Skeletal muscle tissue (tissue), 4 donors: ENCODE data around the gene CEACAM16. TPM values are rescaled to one million over a fixed set of nuclear protein-coding genes. Genes with fewer than 3 reads are reported as not detected.

Experiments used
- H3K27ac ChIP-seq: one replicate; pipeline ENCODE4 v1.7.0; 2013; ENCODE audit warnings: mild to moderate bottlenecking, low read depth, low read length, inconsistent platforms
- H3K27me3 ChIP-seq, 3 donors: one replicate each; pipeline ENCODE4 v1.7.0; 2013; ENCODE audit warnings: low read length in 3 of 3; ENCODE audit not compliant: control insufficient read depth in 3 of 3, insufficient read depth in 3 of 3
- H3K36me3 ChIP-seq, 3 donors: one replicate each; pipeline ENCODE4 v1.7.0; 2013; ENCODE audit warnings: low read length in 3 of 3; ENCODE audit not compliant: control insufficient read depth in 3 of 3, insufficient read depth in 3 of 3
- H3K4me1 ChIP-seq, 3 donors: one replicate each; pipeline ENCODE4 v1.7.0; 2013; ENCODE audit warnings: low read length in 3 of 3, mild to moderate bottlenecking in 3 of 3; ENCODE audit not compliant: control insufficient read depth in 3 of 3, insufficient read depth in 3 of 3
- H3K4me3 ChIP-seq, 3 donors: one replicate each; pipeline ENCODE4 v1.7.0; 2013; ENCODE audit warnings: low read length in 3 of 3
- H3K9ac ChIP-seq, 3 donors: one replicate each; pipeline ENCODE4 v1.7.0; 2013; ENCODE audit warnings: low read length in 3 of 3, mild to moderate bottlenecking in 3 of 3, moderate library complexity in 2 of 3, low read depth in 1 of 3
- H3K9me3 ChIP-seq, 3 donors: one replicate each; pipeline ENCODE4 v1.7.0; 2013; ENCODE audit warnings: low read length in 3 of 3; ENCODE audit not compliant: control insufficient read depth in 3 of 3
- total RNA-seq: library from RNA; depleted of rRNA; stranded (reverse); fragments of >200 nt; gene quantifications from one replicate; pipeline ENCODE4 v1.2.3, GENCODE V29; 2014
- donor health status: Osteomylitis.

CEACAM16 gene
- total RNA-seq, 1 donor from 2014 or later: 1.0 TPM

DNA sequence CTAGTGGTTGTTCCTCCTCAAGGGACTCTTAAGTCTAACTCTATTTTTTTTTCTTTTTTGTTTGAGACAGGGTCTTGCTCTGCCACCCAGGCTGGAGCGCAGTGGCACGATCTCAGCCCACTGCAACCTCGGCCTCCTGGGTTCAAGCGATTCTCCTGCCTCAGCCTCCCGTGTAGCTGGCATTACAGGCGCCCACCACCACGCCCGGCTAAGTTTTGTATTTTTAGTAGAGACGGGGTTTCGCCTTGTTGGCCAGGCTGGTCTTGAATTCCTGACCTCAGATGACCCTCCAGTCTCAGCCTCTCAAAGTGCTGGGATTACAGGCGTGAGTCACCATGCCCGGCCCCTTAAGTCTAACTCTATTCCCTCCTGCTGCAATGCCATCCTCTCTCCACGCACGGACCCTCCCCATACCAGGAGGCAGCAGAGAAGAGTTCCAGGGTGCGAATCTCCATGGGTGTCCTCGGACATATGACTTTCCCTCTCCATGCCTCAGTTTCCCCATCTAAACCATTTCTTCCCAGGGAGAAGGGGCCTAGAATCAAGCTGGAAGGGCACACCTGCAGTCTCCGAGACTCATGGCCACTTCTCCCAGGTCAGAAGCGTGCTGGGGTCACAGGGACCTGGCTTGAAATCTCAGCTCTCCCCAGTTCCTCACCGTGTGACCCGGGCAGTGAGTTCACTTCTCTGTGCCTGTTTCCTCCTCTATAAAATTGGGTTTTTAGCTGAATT, 43.5 kb downstream of the CEACAM16 start:
- H3K27me3 ChIP-seq: no peaks in the 10 kb centered on the region
- H3K9ac ChIP-seq: peak overlapping the region; percentile 59 to 68 (median 60)
- H3K4me1 ChIP-seq: peaks cover 32 to 61% (median 44%) of the 10 kb centered on the region in 3 donors
- H3K4me3 ChIP-seq: peak overlapping the region in 1 of 3 donors; percentile 22
- H3K9me3 ChIP-seq: no peaks in the 10 kb centered on the region
- no peaks in the 10 kb centered on the region for H3K36me3 ChIP-seq
- H3K27ac ChIP-seq: peak overlapping the region; percentile 87

DNA sequence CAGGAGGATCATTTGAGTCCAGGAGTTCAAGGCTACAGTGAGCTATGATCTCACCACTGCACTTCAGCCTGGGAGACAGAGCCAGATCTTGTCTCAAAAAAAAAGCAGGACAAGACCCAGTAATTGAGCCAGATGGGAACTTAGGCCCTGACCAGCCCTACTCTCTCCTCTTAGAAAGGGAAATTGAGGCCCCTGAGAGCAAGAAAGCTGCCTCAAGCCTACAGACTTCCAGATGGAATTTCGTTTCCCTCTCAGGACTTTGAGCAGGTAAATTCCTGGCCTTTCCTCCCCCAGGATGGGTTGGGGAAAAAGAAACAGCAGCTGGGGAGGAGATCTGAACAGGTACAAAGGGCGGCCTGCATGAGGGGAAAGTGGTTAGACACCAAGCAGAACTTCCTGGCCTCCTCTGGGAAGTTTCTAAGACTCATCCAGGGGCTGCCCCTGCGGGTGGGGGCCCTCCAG, 46.0 kb downstream of the CEACAM16 start:
- H3K36me3 ChIP-seq: peaks cover 0 to 1% (median 0%) of the 10 kb centered on the region in 3 donors
- H3K9ac ChIP-seq: peak overlapping the region; percentile 28 to 51 (median 44)
- no peaks in the 10 kb centered on the region for H3K9me3 ChIP-seq
- H3K27me3 ChIP-seq: no peaks in the 10 kb centered on the region
- peaks cover 42 to 57% (median 51%) of the 10 kb centered on the region in 3 donors for H3K4me1 ChIP-seq
- H3K4me3 ChIP-seq: no peak overlapping the region
- peak overlapping the region; percentile 93 for H3K27ac ChIP-seq

DNA sequence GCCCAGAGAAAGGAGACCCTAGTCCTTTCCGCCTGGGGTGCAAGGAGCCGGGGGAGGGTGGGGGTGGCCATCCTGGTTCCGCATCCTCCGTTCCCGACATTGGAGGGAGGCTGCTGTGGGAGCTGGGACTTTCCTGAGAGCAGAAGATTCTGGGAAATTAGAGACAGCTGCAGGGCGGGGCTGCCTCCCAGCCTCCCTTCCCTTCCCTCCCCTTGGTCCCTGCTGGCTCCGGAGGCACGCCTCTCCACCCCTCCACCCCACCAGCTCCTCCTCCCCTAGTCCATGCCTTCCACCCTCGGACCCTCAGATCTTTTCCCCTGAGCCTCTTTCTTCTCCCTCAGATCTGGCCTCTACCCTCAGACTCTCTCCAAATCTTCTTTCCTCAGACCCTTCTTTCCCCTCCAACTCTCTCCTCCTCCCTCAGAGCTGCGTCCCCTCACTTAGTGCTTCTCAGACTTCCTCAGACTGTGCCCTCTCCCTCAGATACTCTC, 46.4 kb downstream of the CEACAM16 start:
- peak overlapping the region; percentile 51 to 65 (median 57) for H3K9ac ChIP-seq
- peaks cover 0 to 4% (median 0%) of the 10 kb centered on the region in 3 donors for H3K36me3 ChIP-seq
- H3K27ac ChIP-seq: peak overlapping the region; percentile 93
- no peaks in the 10 kb centered on the region for H3K27me3 ChIP-seq
- peak overlapping the region in 2 of 3 donors; percentile 6 to 51 for H3K4me3 ChIP-seq
- H3K9me3 ChIP-seq: no peaks in the 10 kb centered on the region
- H3K4me1 ChIP-seq: peaks cover 45 to 59% (median 53%) of the 10 kb centered on the region in 3 donors

DNA sequence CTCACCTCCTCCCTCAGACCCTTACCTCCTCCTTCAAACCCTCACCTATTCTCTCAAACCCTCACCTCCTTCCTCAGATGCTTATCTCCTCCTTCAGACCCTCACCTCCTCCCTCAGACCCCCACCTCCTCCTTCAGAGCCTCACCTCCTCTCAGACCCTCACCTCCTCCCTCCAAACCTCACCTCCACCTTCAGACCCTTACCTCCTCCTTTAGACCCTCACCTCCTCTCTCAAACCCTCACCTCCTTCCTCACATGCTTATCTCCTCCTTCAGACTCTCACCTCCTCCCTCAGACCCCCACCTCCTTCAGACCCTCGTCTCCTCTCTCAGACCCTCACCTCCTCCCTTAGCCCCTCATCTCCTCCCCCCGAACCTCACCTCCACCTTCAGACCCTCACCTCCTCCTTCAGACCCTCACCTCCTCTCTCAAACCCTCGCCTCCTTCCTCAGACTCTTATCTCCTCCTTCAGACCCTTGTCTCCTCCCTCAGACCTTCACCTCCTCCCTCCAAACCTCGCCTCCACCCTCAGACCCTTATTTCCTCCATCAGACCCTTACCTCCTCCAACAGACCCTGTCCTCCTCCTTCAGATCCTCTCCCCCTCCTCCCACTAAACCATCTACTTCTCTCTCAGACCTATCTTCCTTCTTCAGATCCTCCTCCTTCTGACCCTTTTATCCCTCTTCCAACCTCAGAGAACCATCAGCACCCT, 47.1 kb downstream of the CEACAM16 start:
- Histone ChIP-seq H3K4me1 (peaks cover 52 to 64% (median 58%) of the 10 kb centered on the region in 3 donors), H3K36me3 (peaks cover 2 to 9% (median 4%) of the 10 kb centered on the region in 3 donors), H3K4me3 (peak overlapping the region in 2 of 3 donors; percentile 6 to 51), H3K27me3 (no peaks in the 10 kb centered on the region), H3K9ac (peak overlapping the region; percentile 40 to 65 (median 57)), H3K9me3 (no peaks in the 10 kb centered on the region), H3K27ac (peak overlapping the region; percentile 93)

DNA sequence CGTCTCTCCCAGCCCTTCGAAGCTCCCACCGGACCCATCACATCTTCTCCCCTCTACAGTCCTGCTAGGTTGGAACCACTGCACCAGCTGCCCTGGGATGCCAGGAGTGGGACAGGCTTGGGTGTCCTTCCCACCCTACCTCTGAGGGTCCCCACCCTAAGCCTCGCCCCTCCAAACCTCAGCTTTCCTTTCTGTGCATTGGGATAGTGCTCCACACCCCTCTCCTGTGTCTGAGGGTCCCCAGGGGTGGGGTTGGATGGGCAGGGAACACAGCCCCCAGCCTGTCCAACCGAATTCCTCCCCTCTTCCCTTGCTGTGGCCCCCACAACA, 47.6 kb downstream of the CEACAM16 start:
- Histone ChIP-seq H3K27ac (peak overlapping the region; percentile 93), H3K36me3 (peaks cover 7 to 13% (median 9%) of the 10 kb centered on the region in 3 donors), H3K4me3 (peak overlapping the region in 1 of 3 donors; percentile 40), H3K9me3 (no peaks in the 10 kb centered on the region), H3K27me3 (no peaks in the 10 kb centered on the region), H3K4me1 (peaks cover 57 to 65% (median 58%) of the 10 kb centered on the region in 3 donors), H3K9ac (peak overlapping the region in 2 of 3 donors; percentile 77)

DNA sequence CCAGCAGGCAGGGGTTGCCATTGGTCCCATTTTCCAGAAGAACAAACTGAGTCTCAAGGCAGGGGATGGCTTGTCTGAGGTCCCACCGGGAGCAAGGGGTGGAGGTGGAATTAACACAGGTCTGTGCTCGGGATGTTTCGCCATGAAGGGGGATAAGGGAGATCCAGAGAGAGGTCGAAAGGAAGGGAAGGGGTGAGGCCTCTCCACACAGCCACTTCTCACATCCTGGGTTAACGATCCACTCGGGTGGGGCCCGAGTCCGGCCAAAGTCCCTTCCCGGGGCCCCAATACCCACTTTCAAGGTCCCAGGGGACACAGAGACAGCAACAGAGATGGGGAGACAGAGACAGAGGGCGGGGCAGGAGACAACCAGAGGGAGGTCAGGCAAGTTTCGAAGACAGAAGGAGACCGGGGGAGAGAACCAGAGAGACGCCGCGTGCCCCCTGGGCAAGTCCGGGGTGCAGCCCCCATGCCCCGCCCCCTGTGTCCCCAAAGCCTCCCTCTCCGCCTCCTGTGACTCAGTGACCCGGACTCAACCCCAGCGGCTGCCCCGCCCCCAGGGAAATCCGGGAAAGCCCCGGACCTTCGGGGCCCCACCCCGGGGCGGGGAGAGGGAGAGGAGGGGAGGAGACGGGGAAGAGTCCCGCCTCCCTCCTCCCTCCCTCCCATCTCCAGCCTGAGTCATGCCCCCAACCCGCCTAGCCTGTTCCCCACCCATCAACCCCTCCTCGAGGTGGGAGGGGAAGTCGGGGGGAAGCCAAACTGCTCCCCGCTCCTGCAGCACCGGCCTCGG, 48.2 kb downstream of the CEACAM16 start:
- Histone ChIP-seq H3K9ac (peak overlapping the region; percentile 77 to 96 (median 81)), H3K36me3 (peaks cover 7 to 16% (median 12%) of the 10 kb centered on the region in 3 donors), H3K4me1 (peaks cover 55 to 67% (median 57%) of the 10 kb centered on the region in 3 donors), H3K9me3 (no peaks in the 10 kb centered on the region), H3K27ac (peak overlapping the region; percentile 93), H3K27me3 (no peaks in the 10 kb centered on the region), H3K4me3 (peak overlapping the region; percentile 65 to 86 (median 80))

DNA sequence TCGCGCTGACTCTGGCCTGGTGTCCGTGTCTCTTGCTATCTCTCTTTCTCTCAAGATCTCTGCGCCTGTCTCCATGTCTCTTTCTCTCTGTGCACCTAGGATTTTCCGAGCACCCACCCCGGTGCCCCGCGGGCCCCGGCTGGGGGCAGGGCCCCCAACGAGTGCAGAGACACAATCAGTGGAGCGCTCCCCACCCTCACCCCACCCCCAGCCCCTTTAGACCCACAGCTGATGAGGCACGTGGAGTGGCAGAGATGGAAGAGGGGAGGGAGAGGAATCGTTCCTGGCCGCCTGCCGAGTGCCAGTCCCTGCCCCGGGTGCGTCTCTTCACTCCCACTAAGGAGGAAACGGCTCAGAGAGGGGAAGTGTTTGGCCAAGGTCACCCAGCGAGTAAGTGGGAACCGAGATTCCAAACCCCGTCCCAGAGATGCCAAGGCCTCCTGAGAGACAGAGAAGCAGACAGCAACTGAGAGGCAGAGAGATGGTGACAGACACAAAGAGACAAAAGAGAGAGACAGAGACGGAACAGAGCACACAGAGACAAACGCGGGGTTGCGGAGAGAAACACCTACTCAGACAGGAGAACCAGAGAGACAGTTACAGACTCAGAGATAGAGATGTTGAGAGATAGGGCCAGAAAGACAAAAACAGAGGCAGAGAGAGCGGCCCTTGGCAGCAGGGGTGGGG, 48.9 kb downstream of the CEACAM16 start:
- Histone ChIP-seq H3K36me3 (peaks cover 13 to 22% (median 17%) of the 10 kb centered on the region in 3 donors), H3K4me1 (peaks cover 55 to 67% (median 56%) of the 10 kb centered on the region in 3 donors), H3K9ac (peak overlapping the region; percentile 74 to 96 (median 81)), H3K27ac (peak overlapping the region; percentile 93), H3K9me3 (no peaks in the 10 kb centered on the region), H3K27me3 (no peaks in the 10 kb centered on the region), H3K4me3 (peak overlapping the region; percentile 65 to 86 (median 80))

DNA sequence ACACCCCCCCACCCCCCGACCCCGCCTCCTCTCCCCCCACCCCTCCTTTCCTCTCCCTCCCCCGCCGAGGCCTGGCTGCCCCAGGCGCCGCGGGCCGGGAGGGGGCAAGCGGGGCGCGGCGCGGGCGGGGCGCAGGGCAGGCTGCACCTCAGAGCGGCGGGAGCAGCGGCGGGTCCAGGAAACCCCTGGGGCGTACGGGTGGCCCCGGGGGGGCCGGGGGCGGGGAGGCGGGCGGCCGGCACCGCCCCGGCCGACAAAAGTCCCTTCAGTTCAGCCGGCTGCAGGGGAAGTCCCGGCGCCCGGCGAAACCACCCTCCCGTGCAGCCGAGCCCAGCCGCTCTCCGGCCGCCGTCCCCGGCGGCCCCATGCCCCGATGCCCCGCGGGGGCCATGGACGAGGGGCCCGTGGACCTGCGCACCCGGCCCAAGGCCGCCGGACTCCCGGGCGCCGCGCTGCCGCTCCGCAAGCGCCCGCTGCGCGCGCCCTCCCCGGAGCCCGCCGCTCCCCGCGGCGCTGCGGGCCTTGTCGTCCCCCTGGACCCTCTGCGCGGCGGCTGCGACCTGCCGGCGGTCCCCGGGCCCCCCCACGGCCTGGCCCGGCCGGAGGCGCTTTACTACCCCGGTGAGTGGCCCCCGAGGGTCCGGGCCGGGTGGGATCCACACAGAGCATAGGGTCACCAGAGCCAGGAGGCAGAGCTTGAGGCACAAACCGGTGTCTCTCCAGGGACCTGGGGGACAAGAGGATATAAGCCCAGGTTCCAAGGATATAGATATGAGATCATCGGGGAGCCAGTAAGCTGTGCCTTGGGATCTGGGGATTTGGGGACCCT, 49.7 kb downstream of the CEACAM16 start, which contains the start of gene BCL3:
BCL3 (plus strand) TSS at position 283 of the 829 bp plus-strand sequence; CDS start at position 366, 83 bp downstream.
- Histone ChIP-seq H3K9ac (peak within 1 kb of the TSS; percentile 91 to 96 (median 92)), H3K9me3 (no peaks in the 10 kb centered on the region), H3K36me3 (peaks cover 14 to 22% (median 17%) of the 10 kb centered on the region in 3 donors), H3K27ac (peak within 1 kb of the TSS; percentile 93), H3K4me3 (peak within 1 kb of the TSS; percentile 65 to 86 (median 83)), H3K27me3 (no peaks in the 10 kb centered on the region), H3K4me1 (peaks cover 57 to 68% (median 58%) of the 10 kb centered on the region in 3 donors)
